Stomach (tissue), 9 donors: Measurements from ENCODE around the gene EIF6. TPM values are rescaled to one million over a fixed set of nuclear protein-coding genes. Genes with fewer than 3 reads are reported as not detected.

ENCODE experiments used
- DNase-seq, 2 donors: peaks; one replicate each; pipeline versions ENCODE4 v3.0.0 to v3.0.0-alpha.2; 2013 to 2019
- H3K27ac ChIP-seq, 5 donors: fragments of 200-600 bp in 4 of 5; sonication (generic) in 4 of 5; one replicate each; pipeline ENCODE4 v1.5.1; 2013 to 2019; ENCODE audit warnings: mild to moderate bottlenecking in 1 of 5, moderate library complexity in 1 of 5
- H3K27me3 ChIP-seq, 3 donors: fragments of 200-600 bp; sonication (generic); one replicate each; pipeline ENCODE4 v1.5.1; 2017 to 2019; ENCODE audit warnings: mixed run types in 1 of 3
- H3K36me3 ChIP-seq, 4 donors: fragments of 200-600 bp; sonication (generic); 1 replicate in 3 of 4; 2 replicates in 1 of 4; pipeline ENCODE4 v1.5.1; 2016 to 2019
- H3K4me1 ChIP-seq, 4 donors: fragments of 200-600 bp; sonication (generic); one replicate each; pipeline ENCODE4 v1.5.1; 2016 to 2019
- H3K4me3 ChIP-seq, 4 donors: fragments of 200-600 bp; sonication (generic) in 3 of 4; one replicate each; pipeline ENCODE4 v1.5.1; 2016 to 2019; ENCODE audit warnings: mild to moderate bottlenecking in 1 of 4
- H3K9me3 ChIP-seq, 4 donors: fragments of 200-600 bp; sonication (generic); one replicate each; pipeline ENCODE4 v1.5.1; 2016 to 2019
- CTCF ChIP-seq, 7 experiments: fragments of 450-650 bp in 4 of 7; fragments of 200-600 bp in 3 of 7; sonication (generic) in 3 of 7; IDR thresholded peaks; one replicate each; pipeline ENCODE4 v1.5.1; 2016 to 2019; ENCODE audit warnings: antibody characterized with exemption in 7 of 7, control low read depth in 2 of 7, mild to moderate bottlenecking in 1 of 7
- EP300 ChIP-seq: sonication (generic); formaldehyde crosslinking; IDR thresholded peaks from one replicate; pipeline ENCODE4 v1.6.1; 2017; ENCODE audit warnings: antibody characterized with exemption
- POLR2A ChIP-seq, 4 donors: fragments of 450-650 bp; IDR thresholded peaks; one replicate each; pipeline ENCODE4 v1.6.1; 2016; ENCODE audit warnings: antibody characterized with exemption in 4 of 4, control low read depth in 2 of 4, mild to moderate bottlenecking in 1 of 4, moderate library complexity in 1 of 4
- POLR2AphosphoS5 ChIP-seq, 3 donors: sonication (generic); formaldehyde crosslinking; IDR thresholded peaks; one replicate each; pipeline ENCODE4 v1.6.1; 2016; ENCODE audit warnings: antibody characterized with exemption in 3 of 3
- WGBS, 5 donors: extraction: QIAGEN DNeasy Blood & Tissue Kit in 3 of 5; methylation state at CpG; one replicate each; pipeline versions ENCODE4 v1.1.5 to v1.1.7; 2013 to 2018; 5-methylcytosine and 5-hydroxymethylcytosine counted together
- intact Hi-C: fragments of 100-400 bp; cut with DNase I; formaldehyde crosslinking; loops from one replicate; pipeline ENCODE4 v1.15.1; 2023; ENCODE audit warnings: low total_unique reads
- polyA plus RNA-seq, 3 donors: library from polyadenylated mRNA; stranded (reverse); fragments of 200-250 nt; gene quantifications; one replicate each; pipeline ENCODE4 v1.2.3, GENCODE V29; 2013
- total RNA-seq, 5 donors: library from RNA; depleted of rRNA; stranded (reverse); fragments of >200 nt; gene quantifications; one replicate each; pipeline versions ENCODE4 v1.1.0 to v1.2.3, GENCODE V29; 2014 to 2016
- donor health status: healthy with polysubstance abuse.
- donor health status: Bipolar disorder and iron deficiency.
- donor health status: healthy.

The EIF6 gene
- total and polyA plus RNA-seq, 8 donors: 16.3 to 163 (median 99.1) TPM

GRCh38 chr20:35295674-35296073 lies 11.1 kb upstream of the EIF6 start:
- Histone ChIP-seq H3K4me3 (no peak overlapping the region), H3K27me3 (peaks cover 0 to 47% (median 15%) of the 10 kb centered on the region in 3 donors), H3K27ac (no peak overlapping the region), H3K36me3 (no peaks in the 10 kb centered on the region), H3K9me3 (no peaks in the 10 kb centered on the region), H3K4me1 (no peaks in the 10 kb centered on the region)
- intact Hi-C loops: no loop called here
- DNase-seq: no peak
- TF ChIP-seq EP300: no peak
- TF ChIP-seq POLR2AphosphoS5 (IDR thresholded peaks at IDR 0.05): no peak
- no peak for TF ChIP-seq POLR2A (IDR thresholded peaks at IDR 0.05)
- no peak for TF ChIP-seq CTCF (IDR thresholded peaks at IDR 0.05)
- WGBS, 5 donors: 73 to 90% (median 78%) methylated on average over 8 of the region's 8 CpGs

- WGBS, 5 donors: 71 to 85% (median 81%) methylated on average over 8 of the region's 8 CpGs
- TF ChIP-seq CTCF (IDR thresholded peaks at IDR 0.05): no peak
- no peak for TF ChIP-seq EP300
- no peak for TF ChIP-seq POLR2A (IDR thresholded peaks at IDR 0.05)
- TF ChIP-seq POLR2AphosphoS5 (IDR thresholded peaks at IDR 0.05): no peak
- intact Hi-C loops: no loop called here
Observed at GRCh38 chr20:35295058-35295457, 10.5 kb upstream of the EIF6 start.

GRCh38 chr20:35294293-35294685 lies 9.7 kb upstream of the EIF6 start:
- Histone ChIP-seq H3K4me3 (no peak overlapping the region), H3K27ac (no peak overlapping the region), H3K36me3 (no peaks in the 10 kb centered on the region), H3K9me3 (no peaks in the 10 kb centered on the region), H3K4me1 (no peaks in the 10 kb centered on the region), H3K27me3 (peaks cover 0 to 47% (median 15%) of the 10 kb centered on the region in 3 donors)
- TF ChIP-seq POLR2A (IDR thresholded peaks at IDR 0.05) (no peak), EP300 (no peak), CTCF (IDR thresholded peaks at IDR 0.05) (no peak), POLR2AphosphoS5 (IDR thresholded peaks at IDR 0.05) (no peak)
- 21 to 39% (median 27%) methylated on average over 5 of the region's 5 CpGs for WGBS, 5 donors
- intact Hi-C loops: no loop called here
- DNase-seq: no peak

More at GRCh38 chr20:35295058-35295457, 10.5 kb upstream of the EIF6 start:
- no peaks in the 10 kb centered on the region for H3K9me3 ChIP-seq
- peaks cover 0 to 47% (median 15%) of the 10 kb centered on the region in 3 donors for H3K27me3 ChIP-seq
- no peaks in the 10 kb centered on the region for H3K36me3 ChIP-seq
- no peak overlapping the region for H3K4me3 ChIP-seq
- no peaks in the 10 kb centered on the region for H3K4me1 ChIP-seq
- DNase-seq: no peak
- no peak overlapping the region for H3K27ac ChIP-seq

- intact Hi-C loops: no loop called here
- TF ChIP-seq CTCF (IDR thresholded peaks at IDR 0.05): no peak
- TF ChIP-seq POLR2A (IDR thresholded peaks at IDR 0.05): no peak
- no peak for TF ChIP-seq POLR2AphosphoS5 (IDR thresholded peaks at IDR 0.05)
- no peak for TF ChIP-seq EP300
Observed at GRCh38 chr20:35293303-35294292, 9.0 kb upstream of the EIF6 start.

More at GRCh38 chr20:35293303-35294292, 9.0 kb upstream of the EIF6 start:
- no peaks in the 10 kb centered on the region for H3K4me1 ChIP-seq
- no peaks in the 10 kb centered on the region for H3K9me3 ChIP-seq
- 84 to 93% (median 87%) methylated on average over 18 to 19 of the region's 19 CpGs for WGBS, 5 donors
- no peaks in the 10 kb centered on the region for H3K36me3 ChIP-seq
- no peak overlapping the region for H3K27ac ChIP-seq
- H3K27me3 ChIP-seq: peaks cover 0 to 47% (median 15%) of the 10 kb centered on the region in 3 donors
- H3K4me3 ChIP-seq: no peak overlapping the region
- DNase-seq: no peak
